Measurements from ENCODE around the gene DPF3. TPM values are rescaled to one million over a fixed set of nuclear protein-coding genes. Genes with fewer than 3 reads are reported as not detected.

The DPF3 gene
- polyA plus RNA-seq, 6 donors from 2014 or later: 4.2 to 9.0 (median 6.1) TPM

DNA sequence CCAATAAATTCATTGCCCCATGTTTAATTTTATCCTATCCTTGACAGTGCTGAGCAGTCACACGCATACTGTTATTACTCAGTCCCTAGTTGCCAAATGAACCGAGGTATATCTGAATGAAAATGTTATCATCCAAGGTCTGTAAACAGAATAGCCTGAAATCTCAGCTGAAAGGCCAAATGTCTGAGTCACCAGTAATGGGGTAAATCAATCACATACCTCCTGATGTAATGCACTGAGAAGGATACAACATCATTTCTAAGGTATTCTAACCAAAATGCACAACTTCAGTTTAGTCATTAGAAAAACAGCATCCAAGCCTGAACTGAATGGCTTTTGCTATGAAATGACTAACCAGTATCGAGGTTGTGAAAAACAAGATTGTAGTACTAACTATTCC, 228.6 kb downstream of the DPF3 start:
- H3K4me3 Mint-ChIP-seq: no peak overlapping the region
- peaks cover 0 to 2% (median 0%) of the 10 kb centered on the region in 7 donors for H3K9me3 Mint-ChIP-seq
- ATAC-seq (ENCODE audit: low read depth in 2 of 2) (no peak), DNase-seq (no peak)
- no peaks in the 10 kb centered on the region for H3K27me3 Mint-ChIP-seq
- H3K36me3 Mint-ChIP-seq: peaks cover 12 to 22% of the 10 kb centered on the region in 2 donors
- H3K4me1 Mint-ChIP-seq: peaks cover 13 to 35% (median 35%) of the 10 kb centered on the region in 3 donors
- no peak overlapping the region for H3K27ac Mint-ChIP-seq

DNA sequence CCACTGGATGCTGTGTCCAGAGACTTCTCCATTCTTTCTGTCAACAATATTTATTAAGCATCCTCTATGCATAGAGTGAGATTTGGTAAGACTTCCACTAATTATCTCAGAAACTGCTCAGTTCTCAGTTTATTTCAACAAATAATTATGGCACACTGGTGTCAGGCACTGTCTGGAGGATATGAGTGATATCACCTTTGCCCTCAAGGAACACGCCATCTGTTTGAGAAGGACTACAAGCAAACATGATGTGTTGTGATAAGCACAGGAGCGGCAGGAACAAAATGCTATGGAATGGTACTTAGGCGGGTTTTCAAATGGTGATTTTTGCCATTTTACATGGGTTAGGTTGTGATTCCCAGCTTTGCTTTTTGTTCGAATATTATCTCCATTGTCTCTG, 229.2 kb downstream of the DPF3 start:
- DNase-seq (no peak), ATAC-seq (ENCODE audit: low read depth in 2 of 2) (no peak)
- H3K9me3 Mint-ChIP-seq: peaks cover 0 to 2% (median 0%) of the 10 kb centered on the region in 7 donors
- peaks cover 6 to 15% of the 10 kb centered on the region in 2 donors for H3K36me3 Mint-ChIP-seq
- no peaks in the 10 kb centered on the region for H3K27me3 Mint-ChIP-seq
- no peak overlapping the region for H3K4me3 Mint-ChIP-seq
- H3K27ac Mint-ChIP-seq: peak overlapping the region in 1 of 6 donors; percentile 39
- H3K4me1 Mint-ChIP-seq: peaks cover 8 to 32% (median 29%) of the 10 kb centered on the region in 3 donors

DNA sequence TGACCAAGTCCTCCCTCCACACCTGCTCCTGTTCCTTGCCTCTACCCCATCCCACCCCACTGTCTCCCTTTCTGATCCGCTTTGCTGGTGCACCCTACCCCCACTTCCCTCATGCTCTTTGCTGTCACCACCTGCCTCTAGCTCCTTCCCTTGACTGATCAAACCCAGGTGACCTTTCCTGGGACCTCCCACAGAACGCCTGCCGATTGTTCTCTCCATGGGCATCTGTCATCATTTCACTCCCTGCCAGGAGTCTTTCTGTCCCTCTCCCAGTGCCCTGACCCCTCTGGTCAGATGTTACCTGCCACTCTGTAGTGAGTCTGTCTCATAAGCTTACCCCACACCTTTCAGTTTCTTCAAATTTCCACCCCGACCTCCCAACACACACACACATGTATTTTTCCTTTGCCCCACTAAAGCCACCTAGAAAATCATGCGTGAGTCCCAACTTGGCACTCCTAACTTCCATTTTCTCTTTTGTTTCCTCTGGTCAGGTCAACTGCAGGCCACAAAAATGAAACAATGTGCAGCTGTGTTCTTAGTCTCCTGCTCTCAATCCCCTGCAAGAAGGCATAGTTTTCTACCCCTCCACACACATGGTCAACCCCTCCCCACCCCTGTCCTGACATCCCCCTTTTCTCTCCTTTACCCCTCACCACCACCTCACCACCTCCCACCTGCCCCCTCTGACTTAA, 229.8 kb downstream of the DPF3 start:
- DNase-seq (no peak), ATAC-seq (ENCODE audit: low read depth in 2 of 2) (no peak)
- Mint-ChIP-seq H3K27me3 (no peaks in the 10 kb centered on the region), H3K36me3 (peaks cover 6 to 10% of the 10 kb centered on the region in 2 donors), H3K27ac (peak overlapping the region in 3 of 6 donors; percentile 13 to 92 (median 42)), H3K4me3 (peak overlapping the region in 1 of 8 donors; percentile 9), H3K4me1 (peaks cover 8 to 29% (median 24%) of the 10 kb centered on the region in 3 donors), H3K9me3 (no peaks in the 10 kb centered on the region)

GRCh38 chr14:72663076-72663487, 230.8 kb downstream of the DPF3 start:
- H3K27me3 Mint-ChIP-seq: no peaks in the 10 kb centered on the region
- H3K27ac Mint-ChIP-seq: peak overlapping the region in 4 of 6 donors; percentile 0 to 95 (median 13)
- ATAC-seq (ENCODE audit: low read depth in 2 of 2): no peak
- no peak overlapping the region for H3K4me3 Mint-ChIP-seq
- peaks cover 6 to 8% of the 10 kb centered on the region in 2 donors for H3K36me3 Mint-ChIP-seq
- no peaks in the 10 kb centered on the region for H3K9me3 Mint-ChIP-seq
- no peak for DNase-seq
- H3K4me1 Mint-ChIP-seq: peaks cover 8 to 29% (median 24%) of the 10 kb centered on the region in 3 donors

- Mint-ChIP-seq H3K9me3 (peaks cover 0 to 2% (median 0%) of the 10 kb centered on the region in 7 donors), H3K27ac (peak overlapping the region in 1 of 6 donors; percentile 95), H3K4me3 (peak overlapping the region in 1 of 8 donors; percentile 50), H3K27me3 (no peaks in the 10 kb centered on the region), H3K4me1 (peaks cover 7 to 26% (median 24%) of the 10 kb centered on the region in 3 donors), H3K36me3 (peaks cover 6 to 8% of the 10 kb centered on the region in 2 donors)
- DNase-seq (no peak), ATAC-seq (ENCODE audit: low read depth in 2 of 2) (no peak)
Observed at GRCh38 chr14:72662214-72662613, 231.7 kb downstream of the DPF3 start.

DNA sequence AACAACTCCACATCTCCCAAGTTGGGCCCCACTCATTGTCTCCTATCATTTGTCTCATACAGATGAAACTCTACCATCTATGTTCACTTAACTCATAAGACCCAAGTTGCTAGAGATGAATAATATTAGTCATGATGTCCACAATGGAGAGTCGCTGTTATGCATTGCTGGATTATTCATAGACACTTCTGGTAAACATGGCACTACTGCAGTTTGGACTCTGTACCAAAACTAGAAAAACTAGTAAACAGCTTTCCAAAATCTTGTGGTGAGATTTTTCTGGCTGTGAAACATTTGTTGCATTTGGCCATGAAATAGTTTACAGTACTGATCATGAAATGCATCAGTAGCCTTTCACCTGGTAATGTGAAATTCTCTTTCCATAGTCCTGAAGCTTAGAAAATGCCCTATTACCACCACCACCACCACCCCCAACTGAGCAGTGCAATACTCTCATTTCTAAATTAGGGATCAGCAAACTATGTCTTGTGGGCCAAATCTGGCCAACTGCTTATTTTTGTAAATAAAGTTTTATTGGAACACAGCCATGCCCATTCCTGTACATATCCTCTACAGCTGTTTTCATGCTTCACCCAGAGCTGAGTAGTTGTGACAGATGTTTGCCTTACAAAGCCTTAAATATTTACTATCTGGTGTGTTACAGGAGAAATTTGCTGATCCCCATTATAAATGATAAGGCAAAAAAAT, 236.5 kb downstream of the DPF3 start:
- ATAC-seq (ENCODE audit: low read depth in 2 of 2): no peak
- Mint-ChIP-seq H3K27ac (no peak overlapping the region), H3K4me1 (peaks cover 0 to 13% (median 10%) of the 10 kb centered on the region in 3 donors), H3K9me3 (peaks cover 0 to 5% (median 0%) of the 10 kb centered on the region in 7 donors), H3K36me3 (peaks cover 0 to 6% of the 10 kb centered on the region in 2 donors), H3K4me3 (no peak overlapping the region), H3K27me3 (no peaks in the 10 kb centered on the region)
- DNase-seq: no peak

DNA sequence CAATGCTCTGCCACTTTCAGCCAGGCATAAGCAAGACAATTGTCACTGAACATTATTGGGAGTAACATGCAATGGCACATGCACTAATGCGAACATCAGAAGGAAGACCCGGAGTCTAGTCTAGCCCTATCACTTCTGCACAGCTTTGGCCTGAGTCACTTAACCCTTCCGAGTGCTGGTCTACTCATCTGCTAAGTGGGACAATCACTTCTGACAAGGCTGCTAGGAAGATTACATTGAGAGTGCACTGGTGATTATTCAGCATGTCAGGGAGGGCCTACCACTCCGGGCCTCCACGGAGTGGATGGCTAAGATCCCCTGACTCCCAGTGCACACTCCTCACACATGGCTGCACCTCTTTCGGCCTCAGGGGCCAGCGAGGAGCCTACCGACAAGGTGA, 240.9 kb downstream of the DPF3 start:
- no peaks in the 10 kb centered on the region for H3K27me3 Mint-ChIP-seq
- H3K4me1 Mint-ChIP-seq: peaks cover 0 to 3% (median 0%) of the 10 kb centered on the region in 3 donors
- H3K27ac Mint-ChIP-seq: peak overlapping the region in 1 of 6 donors; percentile 86
- peaks cover 0 to 5% (median 0%) of the 10 kb centered on the region in 7 donors for H3K9me3 Mint-ChIP-seq
- ATAC-seq (ENCODE audit: low read depth in 2 of 2) (no peak), DNase-seq (no peak)
- H3K4me3 Mint-ChIP-seq: no peak overlapping the region
- H3K36me3 Mint-ChIP-seq: no peaks in the 10 kb centered on the region

DNA sequence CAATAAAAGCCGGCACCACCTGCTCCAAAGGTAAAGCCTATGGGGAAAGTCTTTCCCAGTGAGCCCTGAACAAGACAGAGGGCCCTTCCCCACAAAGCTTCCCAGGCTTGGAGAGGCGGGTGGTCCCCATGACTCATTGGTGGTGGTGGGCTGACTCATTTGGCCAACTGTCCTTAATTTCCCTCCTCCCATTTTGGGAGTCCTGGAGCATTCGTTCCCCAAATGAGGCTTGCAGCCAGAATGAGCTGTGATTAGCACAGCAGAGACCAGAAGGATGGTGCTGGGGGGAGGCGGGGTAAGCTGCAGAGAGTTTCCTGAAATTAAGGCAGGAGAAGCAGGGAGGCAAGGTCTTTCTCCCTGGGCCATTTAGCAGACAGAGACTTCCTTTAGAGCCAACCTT, 241.7 kb downstream of the DPF3 start:
- no peak for ATAC-seq (ENCODE audit: low read depth in 2 of 2)
- Mint-ChIP-seq H3K36me3 (no peaks in the 10 kb centered on the region), H3K27ac (no peak overlapping the region), H3K4me1 (peaks cover 0 to 3% (median 0%) of the 10 kb centered on the region in 3 donors), H3K9me3 (peaks cover 0 to 5% (median 0%) of the 10 kb centered on the region in 7 donors), H3K27me3 (no peaks in the 10 kb centered on the region), H3K4me3 (no peak overlapping the region)
- no peak for DNase-seq

DNA sequence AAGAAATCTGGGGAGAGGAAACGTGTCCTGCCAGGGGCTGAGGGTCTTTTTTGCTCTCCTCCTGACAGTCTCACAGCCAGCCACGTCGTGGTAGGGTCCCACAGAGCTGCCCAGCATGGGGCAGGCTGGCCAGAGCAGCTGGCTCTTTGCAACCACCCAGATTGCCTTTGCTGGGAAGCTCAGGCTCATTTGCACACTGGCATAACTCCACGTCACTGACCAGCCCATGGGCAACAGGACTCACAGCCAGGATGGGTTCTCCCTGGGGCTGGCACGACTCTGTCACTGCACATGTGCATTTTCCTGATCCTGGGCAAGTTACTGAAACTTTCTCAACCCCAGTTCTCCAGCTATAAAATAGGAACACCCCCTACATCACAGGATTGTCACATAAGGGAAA, 242.2 kb downstream of the DPF3 start:
- ATAC-seq (ENCODE audit: low read depth in 2 of 2) (no peak), DNase-seq (no peak)
- peaks cover 0 to 3% (median under 1%) of the 10 kb centered on the region in 3 donors for H3K4me1 Mint-ChIP-seq
- no peak overlapping the region for H3K27ac Mint-ChIP-seq
- no peak overlapping the region for H3K4me3 Mint-ChIP-seq
- peaks cover 0 to 5% (median 0%) of the 10 kb centered on the region in 7 donors for H3K9me3 Mint-ChIP-seq
- H3K36me3 Mint-ChIP-seq: no peaks in the 10 kb centered on the region
- H3K27me3 Mint-ChIP-seq: no peaks in the 10 kb centered on the region

- no peak for ATAC-seq (ENCODE audit: low read depth in 2 of 2)
- peaks cover 0 to 5% (median 0%) of the 10 kb centered on the region in 7 donors for H3K9me3 Mint-ChIP-seq
- H3K27ac Mint-ChIP-seq: no peak overlapping the region
- H3K4me1 Mint-ChIP-seq: peaks cover under 1 to 7% (median 3%) of the 10 kb centered on the region in 3 donors
- no peak overlapping the region for H3K4me3 Mint-ChIP-seq
- no peaks in the 10 kb centered on the region for H3K27me3 Mint-ChIP-seq
- no peaks in the 10 kb centered on the region for H3K36me3 Mint-ChIP-seq
- no peak for DNase-seq
Observed at GRCh38 chr14:72651081-72651480, 242.8 kb downstream of the DPF3 start.

DNA sequence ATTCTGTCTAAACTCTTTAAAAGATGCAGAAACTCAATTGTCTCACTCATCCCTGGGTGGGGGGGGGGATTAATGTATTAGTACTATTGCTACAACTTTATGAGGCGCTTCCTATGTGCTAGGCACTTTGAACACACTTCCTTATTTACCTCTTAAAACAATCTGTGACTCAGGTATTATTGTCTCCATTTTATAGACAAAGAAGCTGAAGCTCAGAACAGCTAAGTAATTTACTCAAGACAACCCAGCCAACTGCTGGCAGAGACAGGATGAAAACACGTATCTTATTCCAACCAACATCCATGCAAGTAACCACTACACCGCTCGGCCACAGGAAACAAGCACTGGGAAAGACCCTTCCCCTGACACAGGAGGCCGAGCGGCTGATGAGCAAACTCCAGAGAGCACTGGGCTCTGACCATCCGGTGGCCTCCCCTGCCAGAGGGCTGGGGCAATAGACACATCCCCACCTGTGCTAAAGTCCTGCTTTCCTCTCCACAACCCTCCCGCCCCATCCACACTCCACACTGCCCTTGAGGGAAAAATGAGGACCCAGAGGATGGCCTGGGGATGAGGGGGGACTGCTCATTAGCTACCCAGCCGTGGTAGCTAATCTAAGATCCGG, 244.2 kb downstream of the DPF3 start:
- Mint-ChIP-seq H3K9me3 (peaks cover 0 to 5% (median 0%) of the 10 kb centered on the region in 7 donors), H3K4me1 (peaks cover 3 to 14% (median 6%) of the 10 kb centered on the region in 3 donors), H3K27ac (peak overlapping the region in 1 of 6 donors; percentile 9), H3K36me3 (no peaks in the 10 kb centered on the region), H3K4me3 (no peak overlapping the region), H3K27me3 (no peaks in the 10 kb centered on the region)
- DNase-seq (no peak), ATAC-seq (ENCODE audit: low read depth in 2 of 2) (no peak)

DNA sequence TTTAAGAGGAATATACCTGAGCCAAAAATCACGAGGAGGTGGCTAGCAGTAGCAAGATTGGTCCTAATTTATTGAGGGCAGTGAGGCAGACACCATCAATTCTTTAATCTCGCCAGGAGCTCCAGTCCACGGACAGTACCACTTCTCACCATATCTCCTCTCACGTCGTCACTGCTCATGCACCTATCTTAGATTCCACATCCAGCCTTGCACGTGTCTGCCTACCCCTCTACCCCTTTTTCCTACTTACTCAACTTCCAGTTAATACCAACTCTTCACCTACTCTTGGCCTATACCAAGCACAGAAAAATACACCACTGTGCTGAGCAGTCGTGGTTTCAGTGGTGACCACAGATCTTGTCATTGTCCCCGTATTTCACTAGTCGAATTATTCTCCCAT, 246.1 kb downstream of the DPF3 start:
- peaks cover 0 to under 1% of the 10 kb centered on the region in 2 donors for H3K36me3 Mint-ChIP-seq
- H3K27ac Mint-ChIP-seq: no peak overlapping the region
- ATAC-seq (ENCODE audit: low read depth in 2 of 2): no peak
- peaks cover 3 to 14% (median 6%) of the 10 kb centered on the region in 3 donors for H3K4me1 Mint-ChIP-seq
- H3K4me3 Mint-ChIP-seq: no peak overlapping the region
- no peaks in the 10 kb centered on the region for H3K27me3 Mint-ChIP-seq
- no peaks in the 10 kb centered on the region for H3K9me3 Mint-ChIP-seq
- DNase-seq: no peak

GRCh38 chr14:72646861-72647528, 246.9 kb downstream of the DPF3 start:
- Mint-ChIP-seq H3K36me3 (peaks cover 0 to 6% of the 10 kb centered on the region in 2 donors), H3K27me3 (no peaks in the 10 kb centered on the region), H3K27ac (no peak overlapping the region), H3K4me3 (no peak overlapping the region), H3K9me3 (no peaks in the 10 kb centered on the region), H3K4me1 (peaks cover 3 to 14% (median 6%) of the 10 kb centered on the region in 3 donors)
- DNase-seq (no peak), ATAC-seq (ENCODE audit: low read depth in 2 of 2) (no peak)

Data from naive B cell (primary cell).